Thyroid gland (tissue), 4 donors: ENCODE measurements around the gene NUMB. TPM values are rescaled to one million over a fixed set of nuclear protein-coding genes. Genes with fewer than 3 reads are reported as not detected.

ENCODE experiments used
- DNase-seq, 2 donors: peaks; one replicate each; pipeline ENCODE4 v3.0.0-alpha.2; 2019
- H3K27ac ChIP-seq, 3 donors: fragments of 200-600 bp; sonication (generic); 1 replicate in 2 of 3; 2 replicates in 1 of 3; pipeline ENCODE4 v1.5.1; 2016 to 2019; ENCODE audit warnings: mild to moderate bottlenecking in 1 of 3, moderate library complexity in 1 of 3
- H3K27me3 ChIP-seq: fragments of 200-600 bp; sonication (generic); one replicate; pipeline ENCODE4 v1.5.1; 2019
- H3K36me3 ChIP-seq, 2 donors: fragments of 200-600 bp; sonication (generic); one replicate each; pipeline ENCODE4 v1.5.1; 2016 to 2019
- H3K4me1 ChIP-seq, 2 donors: fragments of 200-600 bp; sonication (generic); one replicate each; pipeline ENCODE4 v1.5.1; 2017 to 2019
- H3K4me3 ChIP-seq, 3 donors: fragments of 200-600 bp; sonication (generic); replicated peaks in 1 of 3; 1 replicate in 2 of 3; 2 replicates in 1 of 3; pipeline ENCODE4 v1.5.1; 2016; ENCODE audit warnings: mild to moderate bottlenecking in 1 of 3
- H3K9me3 ChIP-seq: fragments of 200-600 bp; sonication (generic); one replicate; pipeline ENCODE4 v1.5.1; 2017
- POLR2A ChIP-seq, 2 donors: fragments of 450-650 bp; IDR thresholded peaks; one replicate each; pipeline ENCODE4 v1.6.1; 2017; ENCODE audit warnings: antibody characterized with exemption in 2 of 2, mild to moderate bottlenecking in 2 of 2, moderate library complexity in 1 of 2
- WGBS, 2 donors: methylation state at CpG; one replicate each; pipeline ENCODE4 v1.1.5; 2017; 5-methylcytosine and 5-hydroxymethylcytosine counted together
- intact Hi-C: fragments of 100-400 bp; cut with DNase I; formaldehyde crosslinking; loops from one replicate; pipeline ENCODE4 v1.15.1; 2023
- total RNA-seq, 4 donors: library from RNA; depleted of rRNA; stranded (reverse); fragments of >200 nt; gene quantifications; one replicate each; pipeline ENCODE4 v1.2.3, GENCODE V29; 2016
- TF ChIP-seq, protein P1 (sequence below), 6 experiments: fragments of 200-600 bp in 3 of 6; fragments of 450-650 bp in 3 of 6; sonication (generic) in 3 of 6; IDR thresholded peaks; one replicate each; pipeline ENCODE4 v1.5.1; 2016 to 2019; ENCODE audit warnings: antibody characterized with exemption in 6 of 6, mild to moderate bottlenecking in 2 of 6, inconsistent platforms in 1 of 6, moderate library complexity in 1 of 6

NUMB gene
- total RNA-seq, 4 donors from 2014 or later, result 67.1 to 101 (median 86.7) TPM

DNA sequence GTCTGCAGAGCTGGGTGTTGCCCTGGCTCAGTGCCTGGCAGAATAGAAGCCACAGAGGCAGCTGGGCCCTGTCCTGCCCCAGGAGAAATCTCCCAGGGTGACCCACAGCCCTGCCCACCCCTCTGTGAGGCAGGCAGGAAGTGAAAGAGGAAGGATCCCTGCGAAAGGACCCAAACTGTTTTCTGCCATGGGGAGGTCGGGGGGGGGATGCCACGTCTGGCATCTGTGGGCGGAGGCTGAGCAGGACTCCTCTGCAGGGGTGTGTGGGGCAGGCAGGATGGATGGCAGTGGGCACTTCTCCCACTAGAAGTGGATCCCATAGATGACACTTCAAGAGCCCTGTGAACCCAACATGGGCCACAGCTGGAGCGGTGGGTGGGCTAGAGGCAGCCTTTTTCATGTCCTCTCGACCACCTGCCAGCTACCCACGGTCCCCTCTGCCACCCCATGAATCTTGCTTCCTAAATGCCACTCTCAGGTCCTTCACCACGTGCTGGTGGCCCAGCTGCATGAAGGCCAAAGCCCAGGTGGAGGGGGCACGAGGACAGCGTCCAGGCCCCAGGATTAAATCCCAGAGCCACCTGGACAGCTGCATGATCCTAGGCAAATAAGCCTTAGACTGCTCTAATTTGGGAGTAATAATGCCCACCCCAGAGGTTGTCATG lies 217.4 kb downstream of the NUMB start:
- Histone ChIP-seq H3K4me3 (no peak overlapping the region), H3K27me3 (no peaks in the 10 kb centered on the region), H3K27ac (peak overlapping the region in 2 of 3 donors; percentile 13 to 81), H3K9me3 (no peaks in the 10 kb centered on the region), H3K4me1 (peaks cover 36 to 65% of the 10 kb centered on the region in 2 donors), H3K36me3 (no peaks in the 10 kb centered on the region)
- no peak for TF ChIP-seq POLR2A (IDR thresholded peaks at IDR 0.05)
- TF ChIP-seq, protein P1, sequence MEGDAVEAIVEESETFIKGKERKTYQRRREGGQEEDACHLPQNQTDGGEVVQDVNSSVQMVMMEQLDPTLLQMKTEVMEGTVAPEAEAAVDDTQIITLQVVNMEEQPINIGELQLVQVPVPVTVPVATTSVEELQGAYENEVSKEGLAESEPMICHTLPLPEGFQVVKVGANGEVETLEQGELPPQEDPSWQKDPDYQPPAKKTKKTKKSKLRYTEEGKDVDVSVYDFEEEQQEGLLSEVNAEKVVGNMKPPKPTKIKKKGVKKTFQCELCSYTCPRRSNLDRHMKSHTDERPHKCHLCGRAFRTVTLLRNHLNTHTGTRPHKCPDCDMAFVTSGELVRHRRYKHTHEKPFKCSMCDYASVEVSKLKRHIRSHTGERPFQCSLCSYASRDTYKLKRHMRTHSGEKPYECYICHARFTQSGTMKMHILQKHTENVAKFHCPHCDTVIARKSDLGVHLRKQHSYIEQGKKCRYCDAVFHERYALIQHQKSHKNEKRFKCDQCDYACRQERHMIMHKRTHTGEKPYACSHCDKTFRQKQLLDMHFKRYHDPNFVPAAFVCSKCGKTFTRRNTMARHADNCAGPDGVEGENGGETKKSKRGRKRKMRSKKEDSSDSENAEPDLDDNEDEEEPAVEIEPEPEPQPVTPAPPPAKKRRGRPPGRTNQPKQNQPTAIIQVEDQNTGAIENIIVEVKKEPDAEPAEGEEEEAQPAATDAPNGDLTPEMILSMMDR (IDR thresholded peaks at IDR 0.05), result no peak
- intact Hi-C loops, result no loop called here
- DNase-seq, result no peak
- WGBS, 2 donors, result 80 to 87% methylated on average over 10 of the region's 10 CpGs

DNA sequence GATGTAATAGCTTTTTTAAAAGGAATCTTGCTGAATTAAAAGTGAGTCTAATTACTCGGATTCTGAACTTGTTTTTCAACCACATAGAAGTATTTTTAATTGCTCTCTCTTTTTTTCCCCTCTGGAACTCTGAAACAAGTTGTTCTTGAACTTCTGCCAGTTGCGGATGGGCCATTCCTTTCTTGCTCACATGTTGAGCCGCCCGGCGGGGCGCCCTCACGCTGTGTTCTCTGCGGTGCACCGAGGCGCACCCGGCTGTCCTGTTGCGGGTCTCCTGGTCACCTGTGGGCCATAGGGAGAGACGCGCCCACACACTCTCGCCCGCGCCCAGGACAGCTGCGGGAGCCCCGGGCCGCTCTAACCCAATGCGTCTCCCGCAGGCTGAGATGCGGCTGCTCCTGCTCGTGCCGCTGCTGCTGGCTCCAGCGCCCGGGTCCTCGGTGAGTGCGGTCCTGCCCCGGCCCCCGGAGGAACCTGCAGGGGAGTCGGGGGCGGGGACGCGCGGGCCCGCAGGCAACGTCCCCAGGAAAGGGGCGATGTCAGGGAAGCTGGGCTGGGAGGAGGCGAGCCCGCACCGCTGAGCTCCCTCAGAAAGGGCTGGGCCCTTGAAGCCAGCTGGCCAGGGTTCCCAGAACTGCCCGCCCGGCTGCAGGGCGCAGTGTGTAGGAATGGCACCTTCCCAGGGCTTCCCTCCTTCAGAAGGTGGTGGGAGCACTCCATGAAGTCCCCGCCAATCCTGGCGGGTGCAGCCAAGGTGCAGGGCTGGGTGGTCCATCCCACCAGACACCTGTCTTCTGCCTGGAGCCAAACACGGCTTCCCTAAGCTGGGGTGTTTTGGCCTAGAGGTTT lies 218.7 kb downstream of the NUMB start:
- Histone ChIP-seq H3K36me3 (no peaks in the 10 kb centered on the region), H3K4me1 (peaks cover 33 to 57% of the 10 kb centered on the region in 2 donors), H3K9me3 (no peaks in the 10 kb centered on the region), H3K4me3 (peak overlapping the region in 1 of 3 donors; percentile 33), H3K27ac (peak overlapping the region in 2 of 3 donors; percentile 13 to 81), H3K27me3 (no peaks in the 10 kb centered on the region)
- 17 to 28% methylated on average over 16 to 22 of the region's 48 CpGs for WGBS, 2 donors
- no peak for TF ChIP-seq POLR2A (IDR thresholded peaks at IDR 0.05)
- TF ChIP-seq, protein P1 (IDR thresholded peaks at IDR 0.05), result no peak
- intact Hi-C loops, result no loop called here
- DNase-seq, result peak; percentile 86 to 87

- TF ChIP-seq, protein P1 (IDR thresholded peaks at IDR 0.05), result no peak
- no peak for TF ChIP-seq POLR2A (IDR thresholded peaks at IDR 0.05)
- 80% methylated on average over 11 of the region's 11 CpGs for WGBS, 2 donors
- H3K9me3 ChIP-seq, result no peaks in the 10 kb centered on the region
- no peaks in the 10 kb centered on the region for H3K36me3 ChIP-seq
- peak overlapping the region in 1 of 3 donors; percentile 81 for H3K27ac ChIP-seq
- H3K27me3 ChIP-seq, result no peaks in the 10 kb centered on the region
- peak overlapping the region in 1 of 3 donors; percentile 69 for H3K4me3 ChIP-seq
- H3K4me1 ChIP-seq, result peaks cover 33 to 57% of the 10 kb centered on the region in 2 donors
- DNase-seq, result no peak
- intact Hi-C loops, result no loop called here
Measured at GRCh38 chr14:73238941-73239340, 219.4 kb downstream of the NUMB start.

DNA sequence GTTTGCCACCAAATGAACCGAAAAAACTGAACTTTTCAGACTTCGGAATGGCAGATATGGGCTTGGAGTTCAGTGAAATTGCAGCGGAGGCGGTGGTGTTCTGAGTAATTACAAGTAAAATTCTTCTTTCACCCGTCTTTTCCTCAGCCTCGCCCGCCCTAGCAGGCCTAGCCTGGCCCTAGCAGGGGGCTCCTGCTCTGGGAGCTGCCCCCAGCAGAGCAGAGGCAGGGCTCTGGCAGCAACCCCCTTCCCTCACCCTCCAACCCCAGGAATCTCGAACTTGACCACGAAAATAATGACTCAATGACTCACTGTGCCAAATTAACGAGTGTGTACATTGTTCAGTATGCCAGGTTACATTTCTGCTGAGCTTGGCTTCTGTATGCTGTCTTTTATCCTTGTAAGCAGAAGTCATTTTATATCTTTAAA lies 219.9 kb downstream of the NUMB start:
- WGBS, 2 donors, result 31 to 38% methylated on average over 10 of the region's 10 CpGs

More for the DNA sequence above, 219.9 kb downstream of the NUMB start:
- DNase-seq, result no peak
- Histone ChIP-seq H3K36me3 (no peaks in the 10 kb centered on the region), H3K4me1 (peaks cover 33 to 57% of the 10 kb centered on the region in 2 donors), H3K27ac (peak overlapping the region; percentile 42 to 81 (median 54)), H3K9me3 (no peaks in the 10 kb centered on the region), H3K4me3 (peak overlapping the region; percentile 53 to 69 (median 67)), H3K27me3 (no peaks in the 10 kb centered on the region)
- TF ChIP-seq POLR2A (IDR thresholded peaks at IDR 0.05), result no peak
- TF ChIP-seq, protein P1 (IDR thresholded peaks at IDR 0.05), result no peak
- intact Hi-C loops, result no loop called here
